ENCODE measurements around the gene TUNAR.
"Not testable (repeated sequence)": the region's sequence is repeated elsewhere in the genome, so short reads cannot be mapped to it uniquely, and the experiment has no call there.

Gene TUNAR

DNA sequence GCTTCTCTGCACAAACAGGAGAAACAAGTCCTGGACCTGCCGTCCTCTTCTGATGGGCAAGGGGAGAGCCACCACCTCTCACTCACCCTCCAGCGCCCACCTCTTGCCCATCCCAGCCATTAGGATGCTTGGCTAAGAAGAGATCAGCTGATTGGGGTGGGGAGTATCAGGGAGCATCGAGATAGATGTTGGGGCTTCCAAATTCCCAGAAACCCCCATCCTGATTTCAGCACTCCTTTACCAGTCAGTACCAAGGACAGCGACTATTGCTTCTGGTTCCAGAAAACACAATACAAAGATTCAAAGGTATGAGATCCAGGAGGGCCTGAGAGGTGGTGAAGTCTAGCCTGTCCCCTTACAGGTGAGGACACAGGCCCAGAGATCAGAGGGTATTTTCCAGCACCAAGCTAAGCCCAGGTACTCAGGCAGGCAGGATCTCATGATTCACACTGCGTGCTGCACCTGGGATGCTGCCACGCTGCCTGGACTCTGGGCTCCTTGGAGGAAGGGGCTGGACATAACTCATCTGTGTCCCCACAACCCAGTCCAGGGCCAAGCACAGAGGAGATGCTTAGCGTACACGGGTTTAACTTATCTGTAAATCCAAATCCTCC lies 76.6 kb downstream of the TUNAR start:
- H3K27me3 ChIP-seq (ENCODE audit: control insufficient read depth, insufficient read depth, low read length) = no peaks in the 10 kb centered on the region
- no peak overlapping the region for H3K4me3 ChIP-seq (ENCODE audit: low read length)
- no peak overlapping the region for H3K9ac ChIP-seq (ENCODE audit: low read length)
- no peaks in the 10 kb centered on the region for H3K36me3 ChIP-seq (ENCODE audit: control insufficient read depth, insufficient read depth, low read length)
- no peaks in the 10 kb centered on the region for H3K9me3 ChIP-seq (ENCODE audit: control insufficient read depth, low read length)
- H3K4me1 ChIP-seq (ENCODE audit: control insufficient read depth, insufficient read depth, low read length) = no peaks in the 10 kb centered on the region

DNA sequence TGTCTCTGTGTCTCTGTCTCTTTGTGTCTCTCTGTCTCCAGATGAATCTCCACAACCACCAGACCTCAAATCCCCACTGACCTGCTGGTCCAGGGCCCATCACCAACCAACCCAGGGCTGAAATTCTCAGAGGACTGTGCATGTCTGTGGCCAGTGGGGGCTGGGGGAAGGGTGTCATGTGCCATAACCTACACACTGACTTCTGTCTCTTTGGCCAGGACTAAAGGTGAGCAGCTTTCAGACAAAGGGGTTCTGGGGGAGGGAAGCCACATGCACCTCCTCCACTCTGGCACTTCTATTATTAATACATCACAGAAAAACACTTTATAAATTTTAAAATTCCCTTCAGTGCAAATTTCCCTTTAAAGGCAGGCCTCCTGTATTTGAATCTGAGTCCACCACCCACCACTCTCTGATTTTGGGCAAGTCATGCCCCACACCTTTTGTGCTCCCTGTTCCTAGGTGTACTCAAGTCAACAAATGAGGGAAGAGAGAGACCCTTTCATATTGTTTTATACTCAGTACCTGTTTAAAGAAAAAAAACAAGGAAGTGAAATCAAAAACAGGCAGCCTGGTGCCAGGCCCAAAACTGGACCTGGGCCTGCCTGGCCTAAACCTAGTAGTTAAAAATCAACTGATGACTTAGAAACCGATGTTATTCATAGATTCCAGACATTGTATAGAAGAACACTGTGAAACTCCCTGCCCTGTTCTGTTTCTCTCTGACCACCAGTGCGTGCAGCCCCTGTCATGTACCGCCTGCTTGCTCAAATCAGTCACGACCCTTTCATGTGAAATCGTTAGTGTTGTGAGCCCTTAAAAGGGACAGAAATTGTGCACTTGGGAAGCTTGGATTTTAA lies 80.2 kb downstream of the TUNAR start:
- Histone ChIP-seq H3K4me1 (ENCODE audit: control insufficient read depth, insufficient read depth, low read length) (no peaks in the 10 kb centered on the region), H3K9ac (ENCODE audit: low read length) (no peak overlapping the region), H3K36me3 (ENCODE audit: control insufficient read depth, insufficient read depth, low read length) (no peaks in the 10 kb centered on the region), H3K27me3 (ENCODE audit: control insufficient read depth, insufficient read depth, low read length) (no peaks in the 10 kb centered on the region), H3K9me3 (ENCODE audit: control insufficient read depth, low read length) (no peaks in the 10 kb centered on the region), H3K4me3 (ENCODE audit: low read length) (no peak overlapping the region)

GRCh38 chr14:95958105-95958504 lies 81.5 kb downstream of the TUNAR start:
- Histone ChIP-seq H3K9ac (ENCODE audit: low read length) (no peak overlapping the region), H3K27me3 (ENCODE audit: control insufficient read depth, insufficient read depth, low read length) (no peaks in the 10 kb centered on the region), H3K4me1 (ENCODE audit: control insufficient read depth, insufficient read depth, low read length) (no peaks in the 10 kb centered on the region), H3K36me3 (ENCODE audit: control insufficient read depth, insufficient read depth, low read length) (no peaks in the 10 kb centered on the region), H3K9me3 (ENCODE audit: control insufficient read depth, low read length) (no peaks in the 10 kb centered on the region), H3K4me3 (ENCODE audit: low read length) (no peak overlapping the region)

DNA sequence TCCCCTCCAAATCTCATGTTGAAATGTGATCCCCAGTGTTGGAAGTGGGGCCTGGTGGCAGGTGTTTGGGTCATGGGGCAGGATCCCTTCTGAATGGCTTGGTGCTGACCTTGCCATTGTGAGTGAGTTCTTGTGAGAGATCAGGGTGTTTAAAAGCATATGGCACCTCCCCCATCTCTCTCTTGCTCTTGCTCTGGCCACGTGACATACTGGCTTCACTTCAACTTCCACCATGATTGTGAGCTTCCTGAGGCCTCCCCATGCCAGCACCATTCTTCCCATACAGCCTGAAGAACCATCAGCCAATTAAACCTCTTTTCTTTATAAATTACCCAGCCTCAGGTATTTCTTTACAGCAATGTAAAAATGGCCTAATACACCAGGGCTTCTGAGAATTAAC lies 82.7 kb downstream of the TUNAR start:
- no peaks in the 10 kb centered on the region for H3K4me1 ChIP-seq (ENCODE audit: control insufficient read depth, insufficient read depth, low read length)
- no peak overlapping the region for H3K9ac ChIP-seq (ENCODE audit: low read length)
- no peaks in the 10 kb centered on the region for H3K9me3 ChIP-seq (ENCODE audit: control insufficient read depth, low read length)
- no peaks in the 10 kb centered on the region for H3K27me3 ChIP-seq (ENCODE audit: control insufficient read depth, insufficient read depth, low read length)
- H3K36me3 ChIP-seq (ENCODE audit: control insufficient read depth, insufficient read depth, low read length) = no peaks in the 10 kb centered on the region
- H3K4me3 ChIP-seq (ENCODE audit: low read length) = no peak overlapping the region

- Histone ChIP-seq H3K27me3 (ENCODE audit: control insufficient read depth, insufficient read depth, low read length) (no peaks in the 10 kb centered on the region), H3K36me3 (ENCODE audit: control insufficient read depth, insufficient read depth, low read length) (no peaks in the 10 kb centered on the region), H3K4me3 (ENCODE audit: low read length) (no peak overlapping the region)
These were observed 84.8 kb downstream of the TUNAR start for GRCh38 chr14:95961481-95961880.

DNA sequence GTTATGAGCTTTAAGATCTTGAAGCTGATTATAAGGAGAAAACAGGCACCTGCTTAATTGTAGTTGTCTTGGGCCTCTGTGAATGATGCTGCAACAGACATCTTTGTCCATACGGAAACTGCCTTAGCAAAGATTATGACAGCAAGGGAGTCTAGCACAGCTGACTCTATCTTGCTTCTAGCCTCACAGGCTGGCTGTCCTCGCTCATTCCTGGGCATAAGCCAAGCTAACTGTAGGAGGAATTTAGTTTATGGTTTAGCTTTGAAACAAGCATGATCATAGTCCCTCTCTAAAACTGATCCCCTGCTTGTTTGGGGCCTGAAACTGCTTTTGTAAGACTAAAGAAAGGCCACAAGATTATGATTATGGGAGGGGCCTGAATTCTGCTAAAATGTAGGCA lies 88.3 kb downstream of the TUNAR start:
- H3K36me3 ChIP-seq (ENCODE audit: control insufficient read depth, insufficient read depth, low read length) = no peaks in the 10 kb centered on the region
- H3K27me3 ChIP-seq (ENCODE audit: control insufficient read depth, insufficient read depth, low read length) = no peaks in the 10 kb centered on the region
- no peak overlapping the region for H3K4me3 ChIP-seq (ENCODE audit: low read length)
- H3K9ac ChIP-seq (ENCODE audit: low read length) = no peak overlapping the region
- H3K9me3 ChIP-seq (ENCODE audit: control insufficient read depth, low read length) = no peaks in the 10 kb centered on the region
- H3K4me1 ChIP-seq (ENCODE audit: control insufficient read depth, insufficient read depth, low read length) = no peaks in the 10 kb centered on the region

More at GRCh38 chr14:95961481-95961880, 84.8 kb downstream of the TUNAR start:
- H3K4me1 ChIP-seq (ENCODE audit: control insufficient read depth, insufficient read depth, low read length) = no peaks in the 10 kb centered on the region
- no peaks in the 10 kb centered on the region for H3K9me3 ChIP-seq (ENCODE audit: control insufficient read depth, low read length)
- no peak overlapping the region for H3K9ac ChIP-seq (ENCODE audit: low read length)

- not testable (repeated sequence) for H3K4me3 ChIP-seq (ENCODE audit: low read length); H3K9ac ChIP-seq (ENCODE audit: low read length); H3K4me1 ChIP-seq (ENCODE audit: control insufficient read depth, insufficient read depth, low read length); H3K27me3 ChIP-seq (ENCODE audit: control insufficient read depth, insufficient read depth, low read length); H3K36me3 ChIP-seq (ENCODE audit: control insufficient read depth, insufficient read depth, low read length); H3K9me3 ChIP-seq (ENCODE audit: control insufficient read depth, low read length)
These were observed 91.4 kb downstream of the TUNAR start for GRCh38 chr14:95968048-95968447.
